NCI-H446 (cell line): Measurements from ENCODE around the gene GTF2I.
"Not testable (repeated sequence)": the region's sequence is repeated elsewhere in the genome, so short reads cannot be mapped to it uniquely, and the experiment has no call there.

ENCODE experiments used
- DNase-seq, 2 experiments: peaks; one replicate each; lab custom pipeline; 2025; lab: John Stamatoyannopoulos, UW

Gene GTF2I

GRCh38 chr7:74657692-74658177, at the start of gene GTF2I:
Gene GTF2I, plus strand, starts transcription at chr7:74657718. Its CDS starts 31,411 bp downstream, at chr7:74689129.
- DNase-seq = peak in 1 of 2 experiments; percentile 37

GRCh38 chr7:74612015-74612829, 45.3 kb upstream of the GTF2I start:
- peak in 1 of 2 experiments; percentile 41 for DNase-seq

GRCh38 chr7:74615933-74616780, 41.4 kb upstream of the GTF2I start:
- no peak for DNase-seq

GRCh38 chr7:74617180-74617744, 40.3 kb upstream of the GTF2I start:
- DNase-seq = no peak

- DNase-seq = no peak
Measured at GRCh38 chr7:74619235-74619860, 38.2 kb upstream of the GTF2I start.

- no peak for DNase-seq
Measured at GRCh38 chr7:74622228-74622749, 35.2 kb upstream of the GTF2I start.

GRCh38 chr7:74623135-74623534, 34.4 kb upstream of the GTF2I start:
- no peak for DNase-seq

- no peak for DNase-seq
Measured at GRCh38 chr7:74625446-74625845, 32.1 kb upstream of the GTF2I start.

GRCh38 chr7:74627661-74628411, 29.7 kb upstream of the GTF2I start:
- peak in 1 of 2 experiments; percentile 23 for DNase-seq

GRCh38 chr7:74632505-74632904, 25.0 kb upstream of the GTF2I start:
- no peak for DNase-seq

- DNase-seq = no peak
Measured at GRCh38 chr7:74633451-74633921, 24.0 kb upstream of the GTF2I start.

GRCh38 chr7:74637745-74638144, 19.8 kb upstream of the GTF2I start:
- no peak for DNase-seq

- DNase-seq = not testable (repeated sequence)
Measured at GRCh38 chr7:74650055-74650454, 7.5 kb upstream of the GTF2I start.

- not testable (repeated sequence) for DNase-seq
Measured at GRCh38 chr7:74650493-74651132, 6.9 kb upstream of the GTF2I start.

- DNase-seq = not testable (repeated sequence)
Measured at GRCh38 chr7:74651133-74651504, 6.4 kb upstream of the GTF2I start.

GRCh38 chr7:74653686-74654181, 3.8 kb upstream of the GTF2I start:
- no peak for DNase-seq

- no peak for DNase-seq
Measured at GRCh38 chr7:74654811-74655210, 2.7 kb upstream of the GTF2I start.

GRCh38 chr7:74655324-74655723, 2.2 kb upstream of the GTF2I start:
- DNase-seq = no peak

GRCh38 chr7:74655768-74656440, 1.6 kb upstream of the GTF2I start:
- DNase-seq = no peak

- no peak for DNase-seq
Measured at GRCh38 chr7:74656441-74656836, 1.1 kb upstream of the GTF2I start.
